Measurements from ENCODE around the gene ACSL5.

ACSL5 gene

DNA sequence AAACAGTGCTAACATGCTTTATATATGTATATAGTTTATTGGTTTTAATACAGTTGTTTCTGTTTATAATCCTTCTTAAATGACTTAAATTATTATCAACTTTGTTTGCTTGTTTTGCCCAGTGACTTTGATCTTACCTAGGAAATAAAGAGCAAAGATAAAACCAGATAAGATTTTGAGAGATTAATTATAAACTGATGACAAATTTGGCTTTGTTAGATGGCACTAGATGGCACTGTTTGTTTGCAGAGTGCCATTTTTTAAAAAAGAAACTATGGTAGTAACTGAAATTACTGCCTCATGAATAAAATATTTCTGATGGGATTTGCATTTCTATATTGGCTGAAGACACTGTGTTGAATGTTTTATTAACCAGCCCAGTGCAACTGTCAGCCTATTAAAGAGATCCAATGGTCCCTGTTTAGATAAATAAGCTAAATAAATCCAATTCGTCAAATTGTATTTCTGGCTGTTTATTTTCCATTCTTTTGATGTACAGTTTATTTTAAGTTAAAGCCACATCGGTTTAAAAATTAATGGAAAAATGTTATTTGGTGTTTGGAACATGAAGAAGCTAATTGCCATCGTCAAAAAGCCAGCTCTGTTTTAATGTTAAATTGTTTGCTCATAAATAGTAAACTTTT is 101.8 kb downstream of the ACSL5 start:
- H3K4me3 ChIP-seq (ENCODE audit: low read depth, low read length), result no peak overlapping the region
- no peak for DNase-seq (ENCODE audit: low read depth)
- TF ChIP-seq, protein P1, sequence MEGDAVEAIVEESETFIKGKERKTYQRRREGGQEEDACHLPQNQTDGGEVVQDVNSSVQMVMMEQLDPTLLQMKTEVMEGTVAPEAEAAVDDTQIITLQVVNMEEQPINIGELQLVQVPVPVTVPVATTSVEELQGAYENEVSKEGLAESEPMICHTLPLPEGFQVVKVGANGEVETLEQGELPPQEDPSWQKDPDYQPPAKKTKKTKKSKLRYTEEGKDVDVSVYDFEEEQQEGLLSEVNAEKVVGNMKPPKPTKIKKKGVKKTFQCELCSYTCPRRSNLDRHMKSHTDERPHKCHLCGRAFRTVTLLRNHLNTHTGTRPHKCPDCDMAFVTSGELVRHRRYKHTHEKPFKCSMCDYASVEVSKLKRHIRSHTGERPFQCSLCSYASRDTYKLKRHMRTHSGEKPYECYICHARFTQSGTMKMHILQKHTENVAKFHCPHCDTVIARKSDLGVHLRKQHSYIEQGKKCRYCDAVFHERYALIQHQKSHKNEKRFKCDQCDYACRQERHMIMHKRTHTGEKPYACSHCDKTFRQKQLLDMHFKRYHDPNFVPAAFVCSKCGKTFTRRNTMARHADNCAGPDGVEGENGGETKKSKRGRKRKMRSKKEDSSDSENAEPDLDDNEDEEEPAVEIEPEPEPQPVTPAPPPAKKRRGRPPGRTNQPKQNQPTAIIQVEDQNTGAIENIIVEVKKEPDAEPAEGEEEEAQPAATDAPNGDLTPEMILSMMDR (IDR thresholded peaks at IDR 0.05; ENCODE audit: low read depth, low read length, missing control alignments), result peak; percentile 32
